Endothelial cell of umbilical vein (primary cell): ENCODE measurements around the gene RAB17. TPM values are rescaled to one million over a fixed set of nuclear protein-coding genes. Genes with fewer than 3 reads are reported as not detected.

Experiments
- BruUV-seq: library from RNA; stranded (reverse); fragments of 400-500 nt; replicated peaks from 2 replicates; lab custom pipeline; 2021; lab: Mats Ljungman, UMichigan
- CTCF ChIA-PET: fragments of 300-600, 350-600 bp; sonication (Branson Sonifier 250); formaldehyde crosslinking; loops from one replicate; lab custom pipeline; 2021; ENCODE audit warnings: antibody characterized with exemption, inconsistent platforms; lab: Charles Lee
- POLR2A ChIA-PET: fragments of 300-600, 350-600 bp; sonication (Branson Sonifier 250); formaldehyde crosslinking; loops from one replicate; lab custom pipeline; 2021; ENCODE audit warnings: antibody characterized with exemption, inconsistent platforms; lab: Charles Lee
- DNase-seq: peaks from one replicate; pipeline ENCODE4 v3.0.0-alpha.2; 2011; ENCODE audit warnings: low read depth, low spot score
- FAIRE-seq: peaks from 2 replicates; lab custom pipeline; 2011; peaks lifted over from hg19 to GRCh38; lab: Jason Lieb, UNC
- H2AFZ ChIP-seq: 2 replicates; pipeline ENCODE4 v1.6.0; 2012; ENCODE audit warnings: low read depth, low read length, control low read depth, inconsistent platforms
- H3K27ac ChIP-seq: 2 replicates; pipeline ENCODE4 v1.5.1; 2011; ENCODE audit warnings: low read depth, mild to moderate bottlenecking, control low read depth, low read length, moderate library complexity; ENCODE audit not compliant: insufficient read depth
- H3K27me3 ChIP-seq, 2 experiments: 2 replicates each; pipeline versions ENCODE4 v1.6.0 to v1.6.1; 2011; ENCODE audit warnings: low read length in 2 of 2, mixed read lengths in 1 of 2; ENCODE audit not compliant: control insufficient read depth in 2 of 2, insufficient read depth in 2 of 2
- H3K36me3 ChIP-seq, 2 experiments: 2 replicates in 1 of 2; 3 replicates in 1 of 2; pipeline ENCODE4 v1.5.1; 2011; ENCODE audit warnings: low read length in 2 of 2, mild to moderate bottlenecking in 1 of 2, moderate library complexity in 1 of 2; ENCODE audit not compliant: control insufficient read depth in 2 of 2, insufficient read depth in 2 of 2; ENCODE audit errors: extremely low read depth in 1 of 2
- H3K4me1 ChIP-seq: 3 replicates; pipeline ENCODE4 v1.5.1; 2011; ENCODE audit warnings: mild to moderate bottlenecking, low read length; ENCODE audit not compliant: control insufficient read depth, insufficient read depth; ENCODE audit errors: extremely low read depth
- H3K4me2 ChIP-seq: 2 replicates; pipeline ENCODE4 v1.6.1; 2011; ENCODE audit warnings: low read length, control low read depth, mixed read lengths; ENCODE audit not compliant: insufficient read depth
- H3K4me3 ChIP-seq, 3 experiments: fragments of 200-600 bp in 1 of 3; sonication (generic), shearing (Covaris generic) in 1 of 3; replicated peaks in 1 of 3; 2 replicates each; pipeline ENCODE4 v1.5.1; 2011 to 2016; ENCODE audit warnings: control low read depth in 3 of 3, low read length in 3 of 3, mild to moderate bottlenecking in 2 of 3, inconsistent platforms in 1 of 3, low read depth in 1 of 3, moderate library complexity in 1 of 3; ENCODE audit not compliant: insufficient read depth in 1 of 3
- H3K79me2 ChIP-seq: 2 replicates; pipeline ENCODE4 v1.6.0; 2012; ENCODE audit warnings: low read length, inconsistent platforms; ENCODE audit not compliant: control insufficient read depth, insufficient read depth
- H3K9ac ChIP-seq: replicated peaks from 2 replicates; pipeline ENCODE3; 2011; ENCODE audit warnings: low read length, control low read depth; ENCODE audit not compliant: insufficient read depth; ENCODE audit errors: extremely low read depth
- H3K9me1 ChIP-seq: replicated peaks from 3 replicates; pipeline ENCODE4 v1.6.0; 2011; ENCODE audit warnings: mild to moderate bottlenecking, low read length; ENCODE audit not compliant: control insufficient read depth, insufficient read depth; ENCODE audit errors: extremely low read depth
- H3K9me3 ChIP-seq: replicated peaks from 2 replicates; pipeline ENCODE4 v1.5.1; 2012; ENCODE audit warnings: low read length, inconsistent platforms; ENCODE audit not compliant: control insufficient read depth, insufficient read depth
- H4K20me1 ChIP-seq: replicated peaks from 2 replicates; pipeline ENCODE3; 2011; ENCODE audit warnings: mild to moderate bottlenecking, low read length; ENCODE audit not compliant: control insufficient read depth, insufficient read depth; ENCODE audit errors: extremely low read depth
- CTCF ChIP-seq, 2 donors: IDR thresholded peaks; 1 replicate in 1 of 2; 2 replicates in 1 of 2; pipeline ENCODE4 v1.5.1; 2011; ENCODE audit warnings: low read length in 2 of 2, mild to moderate bottlenecking in 2 of 2, moderate library complexity in 2 of 2, control low read depth in 1 of 2, inconsistent platforms in 1 of 2, low read depth in 1 of 2; ENCODE audit not compliant: insufficient read depth in 1 of 2; ENCODE audit errors: extremely low read depth in 1 of 2
- EZH2 ChIP-seq: IDR thresholded peaks from 2 replicates; pipeline ENCODE4 v1.6.1; 2012; ENCODE audit warnings: borderline replicate concordance, low read depth, mild to moderate bottlenecking, moderate library complexity, low read length, inconsistent platforms; ENCODE audit not compliant: severe bottlenecking
- FOS ChIP-seq: IDR thresholded peaks from 2 replicates; pipeline ENCODE4 v1.6.1; 2011; ENCODE audit warnings: mild to moderate bottlenecking, low read length, moderate library complexity, borderline replicate concordance; ENCODE audit not compliant: insufficient read depth
- GATA2 ChIP-seq: IDR thresholded peaks from 2 replicates; pipeline ENCODE4 v1.7.0; 2011; ENCODE audit warnings: low read depth, mild to moderate bottlenecking, moderate library complexity, mixed read lengths, low read length; ENCODE audit not compliant: insufficient read length, insufficient read depth
- JUN ChIP-seq: IDR thresholded peaks from 2 replicates; pipeline ENCODE4 v1.6.1; 2011; ENCODE audit warnings: borderline replicate concordance, low read depth; ENCODE audit not compliant: insufficient read length, insufficient read depth
- MYC ChIP-seq: IDR thresholded peaks from one replicate; pipeline ENCODE4 v1.6.1; 2011; ENCODE audit warnings: mild to moderate bottlenecking, low read depth, low read length
- POLR2A ChIP-seq: IDR thresholded peaks from 2 replicates; pipeline ENCODE4 v1.6.1; 2012; ENCODE audit warnings: low read depth, mild to moderate bottlenecking, control low read depth, low read length
- POLR2AphosphoS5 ChIP-seq: IDR thresholded peaks from 2 replicates; pipeline ENCODE4 v1.6.1; 2012; ENCODE audit warnings: low read depth, mild to moderate bottlenecking, control low read depth, low read length, moderate library complexity; ENCODE audit not compliant: insufficient read depth
- dilution Hi-C: fragments of 300-500 bp; cut with MboI; formaldehyde crosslinking; loops from one replicate; pipeline ENCODE4 v1.15.0; 2019; ENCODE audit warnings: low sequenced_read_pairs; ENCODE audit not compliant: extremely low pct_ligation_motif_present
- intact Hi-C: fragments of 100-400 bp; cut with micrococcal nuclease; formaldehyde crosslinking; loops from one replicate; pipeline ENCODE4 v1.10.0; 2022
- polyA plus RNA-seq, 4 experiments: library from polyadenylated mRNA; depleted of rRNA in 3 of 4; stranded (reverse) in 3 of 4; unstranded in 1 of 4; fragments of >200 nt; gene quantifications; 2 replicates each; pipeline versions ENCODE4 v1.2.1 to v1.2.3, GENCODE V29; 2011 to 2012; ENCODE audit warnings: missing spikeins in 1 of 4
- total RNA-seq: library from RNA; stranded (reverse); gene quantifications from 2 replicates; pipeline ENCODE4 v1.2.3, GENCODE V29; 2021
- TF ChIP-seq, protein P1 (sequence below): IDR thresholded peaks from 2 replicates; pipeline ENCODE4 v1.6.1; 2011; ENCODE audit not compliant: insufficient read depth, insufficient read length

Gene RAB17
- total and polyA plus RNA-seq, 2 donors (not counting 3 experiments of a cell fraction or from before 2014, with no cell fraction given), result 0.41 to 0.77 TPM

DNA sequence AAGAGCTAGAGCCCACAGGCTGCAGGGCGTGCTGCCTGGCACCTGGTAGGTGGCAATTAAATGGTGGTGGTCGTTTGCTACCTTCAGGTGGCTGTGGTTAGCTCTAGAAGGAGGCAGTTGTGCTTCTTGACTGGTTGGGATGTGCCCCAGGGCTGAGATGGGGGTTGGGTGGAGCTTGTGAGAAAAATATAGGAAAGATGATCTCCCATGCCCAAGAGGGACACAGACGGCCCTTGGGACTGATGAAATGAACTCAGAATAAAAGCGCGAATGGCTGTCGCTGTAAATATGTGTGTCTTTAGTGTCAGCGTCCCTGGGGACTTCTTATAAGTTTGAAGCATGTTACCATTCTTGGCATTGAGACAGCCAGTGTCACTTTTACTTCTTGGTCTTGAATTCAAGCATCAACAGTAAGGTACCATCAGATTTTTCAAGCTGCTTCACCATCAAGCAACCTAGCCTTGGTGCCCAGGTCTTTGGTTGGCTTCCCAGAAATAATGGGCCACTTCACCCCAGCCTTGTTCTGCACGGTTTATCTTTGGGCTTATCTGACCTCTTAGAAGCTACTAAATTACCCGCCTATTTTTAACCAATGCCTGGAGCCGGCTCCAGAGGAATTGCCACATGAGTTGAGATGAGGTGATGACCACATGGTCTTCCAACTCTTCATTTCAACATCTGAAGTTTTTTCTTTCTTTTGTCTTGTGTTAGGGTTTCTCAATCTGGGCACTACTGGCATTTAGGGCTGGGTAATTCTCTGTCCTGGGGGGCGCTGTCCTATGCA is 48.7 kb upstream of the RAB17 start:
- ChIA-PET CTCF (interaction anchor here (1.1 to 1.2 kb wide), 2 partner anchors 34 to 58 kb away, joined by 3 to 5 read pairs; no protein-coding TSS in a partner anchor), POLR2A (no interaction called here)
- Histone ChIP-seq H3K4me2 (no peak overlapping the region), H3K27me3 (no peaks in the 10 kb centered on the region), H3K36me3 (peaks cover 0 to 2% of the 10 kb centered on the region in 2 experiments), H3K4me1 (no peaks in the 10 kb centered on the region), H3K9ac (no peak overlapping the region), H3K9me1 (no peaks in the 10 kb centered on the region), H3K9me3 (no peaks in the 10 kb centered on the region), H3K4me3 (no peak overlapping the region), H3K27ac (no peak overlapping the region), H4K20me1 (no peaks in the 10 kb centered on the region), H2AFZ (no peak overlapping the region), H3K79me2 (no peaks in the 10 kb centered on the region)
- intact Hi-C loops (no loop called here), dilution Hi-C loops (no loop called here)
- DNase-seq (no peak), FAIRE-seq (no peak)
- no peak for TF ChIP-seq EZH2
- TF ChIP-seq MYC, result no peak
- no peak for TF ChIP-seq FOS
- no TSS peak for BruUV-seq

GRCh38 chr2:237638176-237638575 is 47.6 kb upstream of the RAB17 start:
- H3K79me2 ChIP-seq, result peaks cover 2% of the 10 kb centered on the region
- CTCF ChIA-PET, result interaction anchor here (1.2 kb wide), 1 partner anchor 57 kb away, joined by 3 read pairs; no protein-coding TSS in a partner anchor

More at GRCh38 chr2:237638176-237638575, 47.6 kb upstream of the RAB17 start:
- Histone ChIP-seq H2AFZ (no peak overlapping the region), H3K36me3 (peaks cover 0 to 4% of the 10 kb centered on the region in 2 experiments), H3K4me1 (no peaks in the 10 kb centered on the region), H3K9ac (no peak overlapping the region), H3K9me1 (no peaks in the 10 kb centered on the region), H3K27ac (no peak overlapping the region), H3K4me2 (no peak overlapping the region), H3K4me3 (no peak overlapping the region), H4K20me1 (no peaks in the 10 kb centered on the region), H3K27me3 (no peaks in the 10 kb centered on the region), H3K9me3 (no peaks in the 10 kb centered on the region)
- DNase-seq (no peak), FAIRE-seq (no peak)
- TF ChIP-seq POLR2AphosphoS5, result no peak
- no peak for TF ChIP-seq GATA2
- no peak for TF ChIP-seq EZH2
- no peak for TF ChIP-seq CTCF (IDR thresholded peaks at IDR 0.05; ENCODE audit: extremely low read depth in 1 of 2, insufficient read depth in 1 of 2, low read depth in 1 of 2, low read length in 2 of 2)
- TF ChIP-seq, protein P1, sequence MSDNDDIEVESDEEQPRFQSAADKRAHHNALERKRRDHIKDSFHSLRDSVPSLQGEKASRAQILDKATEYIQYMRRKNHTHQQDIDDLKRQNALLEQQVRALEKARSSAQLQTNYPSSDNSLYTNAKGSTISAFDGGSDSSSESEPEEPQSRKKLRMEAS, result no peak
- no peak for TF ChIP-seq FOS
- TF ChIP-seq MYC, result no peak
- no peak for TF ChIP-seq POLR2A
- TF ChIP-seq JUN, result no peak
- intact Hi-C loops (no loop called here), dilution Hi-C loops (no loop called here)
- no TSS peak for BruUV-seq
- POLR2A ChIA-PET, result no interaction called here
